OCI-LY3 (cell line): ENCODE data around the gene PPP1R9A.

ENCODE experiments used
- EZH2phosphoT487 ChIP-seq: fragments of 200-600 bp; shearing (Covaris generic); IDR thresholded peaks from 2 replicates; pipeline ENCODE4 v1.6.1; 2018; ENCODE audit warnings: antibody characterized with exemption, mixed run types, low read depth
- TF ChIP-seq, protein P1 (sequence below): fragments of 200-600, 300-600 bp; sonication (generic); IDR thresholded peaks from 2 replicates; pipeline ENCODE4 v1.5.1; 2014; ENCODE audit warnings: antibody characterized with exemption, low read length, low read depth

DNA sequence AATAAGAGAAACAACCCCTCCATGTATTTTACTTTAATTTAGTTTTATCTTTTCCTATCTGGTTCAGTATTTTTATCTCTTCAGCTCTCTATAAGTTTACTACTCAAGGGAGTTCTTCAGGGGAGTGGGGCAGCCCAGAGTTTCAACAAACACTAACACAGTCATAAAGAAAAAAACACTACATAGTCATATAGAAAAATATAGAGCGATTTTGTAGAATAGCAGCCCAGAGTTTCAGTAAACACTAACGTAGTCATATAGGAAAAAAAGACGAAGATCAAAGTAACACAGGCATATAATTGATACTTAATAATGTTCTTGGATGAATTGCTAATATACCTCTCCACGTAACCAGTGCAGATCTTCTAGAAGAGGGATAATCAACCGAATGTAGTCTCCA, 362.2 kb downstream of the PPP1R9A start:
- TF ChIP-seq, protein P1, sequence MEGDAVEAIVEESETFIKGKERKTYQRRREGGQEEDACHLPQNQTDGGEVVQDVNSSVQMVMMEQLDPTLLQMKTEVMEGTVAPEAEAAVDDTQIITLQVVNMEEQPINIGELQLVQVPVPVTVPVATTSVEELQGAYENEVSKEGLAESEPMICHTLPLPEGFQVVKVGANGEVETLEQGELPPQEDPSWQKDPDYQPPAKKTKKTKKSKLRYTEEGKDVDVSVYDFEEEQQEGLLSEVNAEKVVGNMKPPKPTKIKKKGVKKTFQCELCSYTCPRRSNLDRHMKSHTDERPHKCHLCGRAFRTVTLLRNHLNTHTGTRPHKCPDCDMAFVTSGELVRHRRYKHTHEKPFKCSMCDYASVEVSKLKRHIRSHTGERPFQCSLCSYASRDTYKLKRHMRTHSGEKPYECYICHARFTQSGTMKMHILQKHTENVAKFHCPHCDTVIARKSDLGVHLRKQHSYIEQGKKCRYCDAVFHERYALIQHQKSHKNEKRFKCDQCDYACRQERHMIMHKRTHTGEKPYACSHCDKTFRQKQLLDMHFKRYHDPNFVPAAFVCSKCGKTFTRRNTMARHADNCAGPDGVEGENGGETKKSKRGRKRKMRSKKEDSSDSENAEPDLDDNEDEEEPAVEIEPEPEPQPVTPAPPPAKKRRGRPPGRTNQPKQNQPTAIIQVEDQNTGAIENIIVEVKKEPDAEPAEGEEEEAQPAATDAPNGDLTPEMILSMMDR, result no peak
- TF ChIP-seq EZH2phosphoT487, result no peak
